Measurements from ENCODE around the gene SAMD9L.

Gene SAMD9L

DNA sequence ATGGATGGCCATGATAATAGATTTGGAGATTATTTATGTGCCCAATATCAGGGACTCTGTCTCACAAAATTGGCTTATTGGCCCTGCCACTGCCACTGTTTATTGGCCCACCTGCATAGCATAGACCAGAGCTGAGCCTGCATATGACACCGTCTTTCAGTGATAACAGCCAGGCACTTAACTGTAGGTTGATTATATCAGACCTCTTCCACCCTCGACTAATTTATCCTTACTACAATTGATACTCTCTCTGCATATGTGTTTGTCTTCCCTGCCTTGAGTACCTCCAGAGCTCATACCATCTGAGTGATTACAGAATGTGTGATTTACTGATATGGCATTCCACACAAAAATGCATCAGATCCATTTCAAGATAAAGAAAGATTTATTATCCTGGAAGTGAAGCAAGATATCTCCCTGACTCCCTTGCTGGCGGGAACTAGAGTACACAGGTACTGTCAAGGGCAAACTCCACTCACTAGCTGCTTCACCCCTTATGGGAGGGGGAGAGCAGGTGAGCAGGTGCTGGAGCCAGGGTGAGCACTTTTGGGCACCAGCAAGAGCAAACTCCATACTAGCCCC is 13.1 kb upstream of the SAMD9L start:
- no peak overlapping the region for H3K4me3 ChIP-seq (ENCODE audit: low read length)
- no peak for DNase-seq (ENCODE audit: low read depth)
- no peak for TF ChIP-seq CTCF (conservative IDR thresholded peaks at IDR 0.05; ENCODE audit: low read depth, low read length)

DNA sequence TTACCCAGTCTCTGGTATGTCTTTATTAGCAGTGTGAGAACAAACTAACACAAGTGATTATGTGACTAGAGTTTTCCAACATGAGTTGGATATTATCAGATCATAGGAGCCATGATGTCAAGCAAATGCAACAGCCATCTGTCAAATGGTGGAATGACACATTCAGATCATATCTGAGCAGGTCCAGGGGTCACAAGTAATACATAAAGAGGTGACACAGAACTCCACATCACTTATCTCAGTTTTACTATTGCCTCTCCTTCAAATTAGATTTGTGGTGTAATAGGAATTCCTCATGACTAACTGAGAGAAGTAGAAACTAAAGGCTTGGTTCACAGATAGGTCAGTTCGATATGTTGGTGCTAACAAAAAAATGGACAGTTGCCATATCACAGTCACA is 12.2 kb upstream of the SAMD9L start:
- peak; percentile 16 for DNase-seq (ENCODE audit: low read depth)
- H3K4me3 ChIP-seq (ENCODE audit: low read length), result no peak overlapping the region
- TF ChIP-seq CTCF (conservative IDR thresholded peaks at IDR 0.05; ENCODE audit: low read depth, low read length), result no peak

GRCh38 chr7:93159490-93159889 is 11.3 kb upstream of the SAMD9L start:
- TF ChIP-seq CTCF (conservative IDR thresholded peaks at IDR 0.05; ENCODE audit: low read depth, low read length), result no peak
- no peak overlapping the region for H3K4me3 ChIP-seq (ENCODE audit: low read length)
- DNase-seq (ENCODE audit: low read depth), result no peak

- TF ChIP-seq CTCF (conservative IDR thresholded peaks at IDR 0.05; ENCODE audit: low read depth, low read length), result no peak
- DNase-seq (ENCODE audit: low read depth), result no peak
- H3K4me3 ChIP-seq (ENCODE audit: low read length), result no peak overlapping the region
Observed at GRCh38 chr7:93156884-93157283, 8.7 kb upstream of the SAMD9L start.

GRCh38 chr7:93150200-93150835 is 2.1 kb upstream of the SAMD9L start:
- TF ChIP-seq CTCF (conservative IDR thresholded peaks at IDR 0.05; ENCODE audit: low read depth, low read length), result no peak
- no peak for DNase-seq (ENCODE audit: low read depth)
- no peak overlapping the region for H3K4me3 ChIP-seq (ENCODE audit: low read length)

DNA sequence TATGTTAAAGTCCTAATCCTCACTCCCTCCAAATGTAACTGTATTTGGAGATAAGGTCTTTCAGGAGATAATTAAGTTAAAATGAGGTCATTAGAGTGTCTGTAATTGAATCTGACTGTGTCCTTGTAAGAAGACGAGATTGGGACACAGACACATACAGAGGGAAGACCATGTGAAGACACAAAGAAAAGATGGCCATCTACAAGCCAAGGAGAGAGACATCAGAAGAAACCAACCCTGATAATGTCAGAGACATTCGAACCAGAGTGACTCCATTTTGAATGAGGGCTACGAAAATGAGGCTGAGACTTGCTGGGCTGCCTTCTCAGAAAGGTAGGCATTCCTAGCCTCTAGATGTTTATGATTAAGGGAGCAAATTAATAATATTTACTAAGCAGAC is 542 bp upstream of the SAMD9L start:
- no peak for DNase-seq (ENCODE audit: low read depth)
- no peak for TF ChIP-seq CTCF (conservative IDR thresholded peaks at IDR 0.05; ENCODE audit: low read depth, low read length)
- H3K4me3 ChIP-seq (ENCODE audit: low read length), result no peak overlapping the region

DNA sequence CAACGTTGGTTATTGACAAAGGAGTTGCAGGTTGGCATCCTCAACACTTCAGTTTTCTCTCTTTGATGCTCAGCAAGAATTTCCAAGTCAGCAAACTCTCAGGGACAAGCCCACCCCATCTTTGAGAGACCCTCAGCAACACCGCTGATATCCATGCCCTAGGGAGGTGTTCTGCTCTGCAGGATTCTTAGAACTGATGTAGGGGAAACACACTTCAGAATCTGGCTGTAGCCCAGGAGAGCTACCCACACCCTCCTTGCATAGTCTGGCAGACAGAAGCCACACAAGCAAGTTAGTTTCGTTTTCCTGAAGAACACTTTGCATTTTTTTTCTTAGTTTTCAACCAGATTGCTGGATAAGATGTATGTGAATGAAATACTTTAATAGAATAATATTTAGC is 822 bp downstream of the SAMD9L start:
- no peak for DNase-seq (ENCODE audit: low read depth)
- H3K4me3 ChIP-seq (ENCODE audit: low read length), result no peak overlapping the region
- TF ChIP-seq CTCF (conservative IDR thresholded peaks at IDR 0.05; ENCODE audit: low read depth, low read length), result no peak
